Stimulated activated CD4-positive, alpha-beta T cell treated with anti-CD3 and anti-CD28 coated beads, Interleukin-15, amount 100 ng/mL, for 48 hours (primary cell): ENCODE results near the gene MYADM.
"Not testable (repeated sequence)": the region's sequence is repeated elsewhere in the genome, so short reads cannot be mapped to it uniquely, and the experiment has no call there.

Experiments used
- DNase-seq, 2 donors: peaks; one replicate each; pipeline ENCODE4 v3.0.0-alpha.2; 2020; ENCODE audit warnings: low read depth in 2 of 2

MYADM gene, protein sequence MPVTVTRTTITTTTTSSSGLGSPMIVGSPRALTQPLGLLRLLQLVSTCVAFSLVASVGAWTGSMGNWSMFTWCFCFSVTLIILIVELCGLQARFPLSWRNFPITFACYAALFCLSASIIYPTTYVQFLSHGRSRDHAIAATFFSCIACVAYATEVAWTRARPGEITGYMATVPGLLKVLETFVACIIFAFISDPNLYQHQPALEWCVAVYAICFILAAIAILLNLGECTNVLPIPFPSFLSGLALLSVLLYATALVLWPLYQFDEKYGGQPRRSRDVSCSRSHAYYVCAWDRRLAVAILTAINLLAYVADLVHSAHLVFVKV

GRCh38 chr19:53867225-53868090 is at the start of gene MYADM:
TSS of gene MYADM (plus strand) at chr19:53867883. CDS start at chr19:53873530, 5,647 bp downstream.
- DNase-seq = peak; percentile 97 to 99

- no peak for DNase-seq
Observed at GRCh38 chr19:53818756-53819155, 48.9 kb upstream of the MYADM start.

DNA sequence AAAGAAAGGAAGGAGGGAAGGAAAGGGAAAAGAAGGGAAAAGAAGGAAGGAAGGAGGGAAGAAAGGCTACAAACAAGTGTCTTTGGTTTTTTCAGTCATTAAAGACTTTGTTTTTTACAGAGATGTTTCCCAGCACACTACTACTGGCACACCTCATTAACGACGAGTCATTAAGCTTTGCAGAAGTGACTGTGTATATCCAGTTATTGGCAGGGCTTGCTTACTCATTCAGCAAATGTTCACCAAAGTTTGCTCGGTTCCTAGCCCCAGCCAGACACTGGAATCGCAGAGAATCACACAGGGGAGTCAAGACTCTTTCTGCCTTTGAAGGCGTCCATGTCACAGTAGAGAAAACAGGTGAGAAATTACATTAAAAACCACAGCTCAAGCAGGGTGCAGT is 47.8 kb upstream of the MYADM start:
- no peak for DNase-seq

GRCh38 chr19:53823380-53824120 is 44.1 kb upstream of the MYADM start:
- DNase-seq = no peak

DNA sequence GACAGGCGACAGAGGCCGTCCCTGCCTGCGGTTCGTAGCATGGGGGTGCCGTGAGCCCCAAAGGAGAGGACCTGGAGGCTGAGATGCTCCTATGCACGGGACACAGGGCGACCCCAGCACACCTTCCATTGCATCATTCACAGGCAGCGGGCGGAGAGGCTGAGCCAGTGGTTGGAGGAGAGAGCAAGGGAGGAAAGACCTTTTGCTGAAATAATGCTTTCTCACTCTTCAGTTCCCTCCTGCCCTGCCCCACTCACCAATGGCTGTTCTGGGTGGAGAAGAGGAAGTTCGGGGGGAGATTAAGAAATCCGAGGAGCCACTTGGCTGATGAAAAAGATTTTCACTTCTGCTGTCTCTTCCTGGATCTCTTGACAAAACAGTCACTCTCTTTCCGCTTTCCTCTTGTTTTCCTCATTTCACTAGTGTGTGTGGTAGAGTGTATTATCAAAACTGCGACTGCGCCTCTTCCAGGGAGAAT is 43.5 kb upstream of the MYADM start, which contains the start of gene NLRP12:
TSS of gene NLRP12 (minus strand) at position 181 of the 478 bp plus-strand sequence. CDS start at position 41, 140 bp downstream.
- DNase-seq = no peak

DNA sequence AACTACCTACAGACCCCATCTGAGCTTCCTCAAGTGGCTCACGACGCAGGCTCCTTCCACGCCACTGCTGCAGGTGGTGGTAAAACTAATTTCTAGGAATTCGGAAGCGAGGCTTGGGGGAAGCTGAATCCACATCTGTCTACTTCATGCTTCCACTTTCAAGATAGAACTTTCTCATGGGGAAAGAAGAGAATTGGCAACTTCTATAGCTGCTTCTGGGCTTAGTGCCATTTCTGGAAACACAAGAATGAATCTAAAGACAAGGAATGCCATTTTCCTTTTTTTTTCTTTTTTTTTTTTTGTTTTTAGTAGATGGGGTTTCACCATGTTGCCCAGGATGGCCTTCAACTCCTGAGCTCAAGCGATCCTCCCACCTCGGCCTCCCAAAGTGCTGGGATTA is 40.8 kb upstream of the MYADM start:
- DNase-seq = no peak

DNA sequence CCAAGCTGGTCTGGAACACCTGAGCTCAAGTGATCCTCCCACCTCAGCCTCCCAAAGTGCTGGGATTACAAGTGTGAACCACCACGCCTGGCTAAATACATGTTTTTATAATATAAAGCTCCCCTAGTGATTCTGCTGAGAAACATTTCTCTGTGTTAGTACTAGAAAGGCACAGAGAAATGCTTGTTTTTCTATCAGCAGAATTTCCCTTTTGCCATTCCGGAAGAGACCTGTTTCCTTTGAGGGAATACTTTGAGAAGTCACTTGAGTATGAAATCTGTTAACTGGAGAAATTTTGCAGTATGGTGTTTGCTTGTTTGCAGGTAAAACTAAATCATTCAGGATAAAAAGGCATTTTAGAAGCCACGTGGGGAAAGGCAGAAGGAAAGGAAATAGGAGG is 39.2 kb upstream of the MYADM start:
- no peak for DNase-seq

- DNase-seq = not testable (repeated sequence)
Observed at GRCh38 chr19:53832861-53833260, 34.8 kb upstream of the MYADM start.

DNA sequence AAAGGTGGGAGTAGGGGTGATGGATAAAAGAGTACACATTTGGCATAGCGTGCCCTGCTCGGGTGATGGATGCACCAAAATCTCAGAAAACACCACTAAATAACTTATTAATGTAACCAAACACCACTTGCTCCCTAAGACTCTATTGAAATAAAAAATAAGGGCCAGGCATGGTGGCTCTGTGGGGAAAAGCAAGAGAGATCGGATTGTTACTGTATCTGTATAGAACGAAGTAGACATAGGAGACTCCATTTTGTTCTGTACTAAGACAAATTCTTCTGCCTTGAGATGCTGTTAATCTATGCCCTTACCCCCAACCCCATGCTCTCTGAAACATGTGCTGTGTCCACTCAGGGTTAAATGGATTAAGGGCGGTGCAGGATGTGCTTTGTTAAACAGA is 29.2 kb upstream of the MYADM start:
- DNase-seq = not testable (repeated sequence)

DNA sequence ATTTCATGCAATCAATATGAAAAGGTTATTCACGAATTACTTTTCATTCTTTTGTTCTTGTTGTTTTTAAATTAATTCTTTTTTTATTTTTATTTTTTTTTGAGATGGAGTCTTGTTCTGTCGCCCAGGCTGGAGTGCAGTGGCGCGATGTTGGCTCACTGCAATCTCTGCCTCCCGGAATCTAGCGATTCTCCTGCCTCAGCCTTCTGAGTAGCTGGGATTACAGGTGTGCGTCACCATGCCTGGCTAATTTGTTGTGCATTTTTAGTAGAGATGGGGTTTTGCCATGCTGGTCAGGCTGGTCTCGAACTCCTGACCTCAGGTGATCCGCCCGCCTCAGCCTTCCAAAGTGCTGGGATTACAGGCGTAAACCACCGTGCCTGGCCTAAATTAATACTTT is 27.4 kb upstream of the MYADM start:
- DNase-seq = not testable (repeated sequence)

DNA sequence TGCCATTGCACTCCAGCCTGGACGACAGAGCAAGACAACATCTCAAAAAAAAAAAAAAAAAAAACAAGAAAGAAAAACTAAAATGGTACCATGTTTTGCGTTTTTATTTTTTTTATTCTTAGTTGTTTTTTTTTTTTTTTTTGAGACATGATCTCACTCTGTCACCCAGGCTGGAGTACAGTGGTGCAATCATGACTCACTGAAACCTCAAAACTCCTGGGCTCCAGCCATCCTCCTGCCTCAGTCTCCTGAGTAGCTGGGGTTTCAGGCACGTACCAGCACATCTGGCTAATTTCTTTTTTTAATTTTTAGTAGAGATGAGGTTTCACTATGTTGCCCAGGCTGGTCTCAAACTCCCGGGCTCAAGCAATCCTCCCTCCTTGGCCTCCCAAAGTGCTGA is 26.8 kb upstream of the MYADM start:
- DNase-seq = not testable (repeated sequence)

DNA sequence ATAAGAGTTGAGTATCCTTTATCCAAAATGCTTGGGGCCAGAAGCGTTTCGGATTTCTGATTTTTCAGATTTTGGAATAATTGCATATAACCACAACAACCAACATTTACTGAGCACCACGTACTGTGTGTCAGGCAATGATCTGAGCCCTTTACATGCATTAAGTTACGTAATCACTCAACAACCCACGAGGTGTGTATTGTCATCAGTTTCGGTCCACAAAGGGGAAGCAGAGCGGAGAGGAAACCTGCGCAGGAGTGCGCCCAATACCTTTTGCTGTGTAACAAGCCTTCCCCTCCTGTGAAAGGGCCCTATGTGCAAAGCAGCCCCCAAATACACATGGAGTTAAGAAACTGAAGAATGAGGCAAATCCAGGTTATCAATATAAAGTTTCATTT is 22.8 kb upstream of the MYADM start:
- no peak for DNase-seq

GRCh38 chr19:53847555-53847954 is 20.1 kb upstream of the MYADM start:
- DNase-seq = no peak

GRCh38 chr19:53849237-53849676 is 18.4 kb upstream of the MYADM start:
- DNase-seq = no peak

DNA sequence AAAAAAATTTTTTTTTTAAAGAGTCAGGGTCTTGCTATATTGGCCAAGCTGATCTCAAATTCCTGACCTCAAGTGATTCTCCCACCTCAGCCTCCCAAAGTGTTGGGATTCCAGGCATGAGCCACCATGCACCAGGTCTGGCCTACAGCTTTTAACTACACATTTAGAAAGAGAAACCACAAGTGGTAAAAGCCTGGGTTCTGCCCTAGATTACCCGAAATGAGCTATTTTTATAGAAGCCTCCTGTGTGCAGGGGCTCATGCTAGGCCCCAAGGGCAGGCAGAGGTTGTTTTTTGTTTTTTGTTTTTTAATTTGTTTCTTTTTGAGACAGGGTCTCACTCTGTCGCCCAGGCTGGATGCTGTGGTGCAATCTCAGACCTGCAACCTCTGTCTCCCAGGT is 14.0 kb upstream of the MYADM start:
- DNase-seq = no peak

DNA sequence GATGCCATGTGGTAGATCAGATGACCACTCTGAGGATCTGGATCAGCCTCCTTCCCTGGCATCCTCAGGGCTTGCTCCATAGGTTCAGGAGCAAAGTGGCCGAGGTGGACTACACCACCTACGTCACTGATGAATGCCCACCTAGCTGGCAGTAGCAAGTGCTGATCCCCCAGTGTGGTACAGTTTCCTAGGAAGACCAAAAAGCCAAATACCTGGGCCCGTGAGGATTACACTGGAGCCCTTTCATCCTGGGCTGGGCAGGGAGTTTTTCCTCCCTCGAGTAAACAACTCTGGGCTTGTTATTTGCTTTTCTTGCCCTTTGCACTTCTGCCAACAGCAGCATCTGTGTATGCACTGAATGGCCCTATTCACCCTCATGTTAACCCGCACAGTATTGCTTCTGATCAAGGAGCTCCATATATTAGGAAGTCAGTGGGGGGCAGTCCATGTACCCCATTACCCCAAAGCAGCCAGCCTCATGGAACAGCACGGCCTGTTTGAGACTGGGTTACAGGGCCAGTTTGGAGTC is 3.3 kb upstream of the MYADM start:
- DNase-seq = no peak

GRCh38 chr19:53865523-53865917 is 2.2 kb upstream of the MYADM start:
- DNase-seq = no peak

DNA sequence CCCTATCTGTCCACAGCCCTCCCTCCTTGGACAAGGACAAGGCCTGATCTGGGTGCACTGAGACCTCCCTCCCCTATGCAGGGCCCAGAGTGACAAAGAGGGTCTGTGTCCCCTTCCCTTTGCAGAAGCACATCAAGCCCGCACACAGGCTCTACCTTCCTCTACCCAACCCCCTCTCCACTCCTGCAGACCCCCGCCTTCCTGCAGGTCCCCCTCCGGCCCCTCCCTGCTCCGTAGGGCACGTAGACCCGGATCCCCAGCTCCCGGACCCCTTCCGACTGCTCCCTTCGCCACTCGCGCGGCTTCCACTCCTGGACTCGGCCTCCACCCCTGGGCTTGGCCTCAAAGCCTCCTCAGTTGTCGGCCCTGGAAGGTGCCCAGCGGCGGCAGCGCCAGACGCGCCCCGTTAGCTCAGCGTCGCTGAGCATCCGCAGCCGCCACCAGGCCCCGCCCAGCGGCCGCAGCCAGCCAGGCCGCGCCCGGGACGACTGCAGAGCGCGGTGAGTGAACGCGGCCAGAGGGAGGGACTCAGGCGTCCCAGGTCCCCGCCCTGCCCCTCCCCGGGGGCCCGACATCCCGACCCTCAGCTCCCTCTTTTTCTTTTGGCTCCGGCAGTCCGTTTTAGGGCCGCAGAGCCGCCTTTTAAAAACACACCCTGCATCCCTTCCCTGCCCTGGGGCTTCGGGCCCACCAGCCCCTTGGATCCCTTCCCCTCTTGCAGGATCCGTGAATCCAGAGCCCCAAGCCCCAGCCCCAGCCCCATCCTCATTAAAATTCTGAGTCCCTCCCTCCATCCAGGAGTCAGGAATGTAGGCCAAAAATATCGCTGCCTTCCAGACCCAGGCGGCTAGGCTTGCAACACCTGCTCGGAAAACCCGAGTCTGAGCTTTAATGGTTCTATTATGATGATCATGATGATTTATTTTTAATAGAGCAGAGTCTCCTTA is 1.5 kb upstream of the MYADM start:
- peak in 1 of 2 donors; percentile 50 for DNase-seq

DNA sequence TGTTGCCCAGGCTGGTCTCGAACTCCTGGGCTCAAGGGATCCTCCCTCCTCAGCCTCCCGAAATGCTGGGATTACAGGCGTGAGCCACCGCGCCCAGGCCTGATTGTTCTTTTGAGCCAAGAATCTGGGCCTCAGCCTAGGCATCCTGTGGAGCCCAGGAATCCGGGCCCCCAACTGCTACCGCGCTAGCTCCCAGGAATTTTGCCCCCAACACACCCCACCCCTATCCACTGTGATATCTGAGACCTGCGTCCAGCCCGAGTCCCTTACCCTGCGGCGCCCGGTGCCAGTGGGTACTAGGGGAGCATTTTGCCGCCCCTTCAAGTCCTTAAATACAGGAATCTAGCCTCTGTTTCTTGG is 838 bp upstream of the MYADM start:
- DNase-seq = no peak

DNA sequence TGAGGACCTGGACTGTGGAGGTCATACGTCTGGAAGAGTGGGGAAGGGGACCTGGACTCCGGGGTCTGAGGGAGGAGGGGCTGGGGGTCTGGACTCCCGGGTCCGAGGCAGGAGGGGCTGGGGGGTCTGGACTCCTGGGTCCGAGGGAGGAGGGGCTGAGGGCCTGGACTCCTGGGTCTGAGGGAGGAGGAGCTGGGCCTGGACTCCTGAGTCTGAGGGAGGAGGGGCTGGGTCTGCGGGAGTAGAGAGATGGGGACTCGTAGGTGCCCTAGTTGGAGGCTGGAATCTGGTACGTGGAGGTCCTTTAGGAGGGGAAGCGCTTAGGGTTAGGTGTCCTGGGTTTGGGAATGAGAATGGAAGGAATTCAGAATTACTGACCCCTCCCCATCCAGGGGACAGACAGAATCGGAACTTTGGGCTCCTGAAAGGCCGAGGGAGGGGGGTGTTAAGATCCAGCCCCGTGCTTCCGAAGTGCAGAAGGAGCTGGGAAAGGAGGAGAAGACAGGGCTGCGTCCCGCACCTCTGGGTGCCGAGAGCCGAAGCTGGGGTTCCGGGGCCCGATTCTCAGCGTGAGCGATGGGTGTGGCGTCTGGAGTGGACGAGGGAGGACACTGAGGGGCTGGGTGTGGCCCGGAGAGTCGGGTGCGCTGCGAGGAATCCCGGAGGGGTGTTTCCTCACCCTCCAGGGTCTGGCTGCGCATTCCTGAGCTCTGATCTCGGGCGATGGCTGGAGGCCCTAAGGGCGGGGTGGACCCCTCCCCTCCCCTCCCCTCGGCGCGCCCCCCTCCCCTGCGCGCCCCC is 608 bp downstream of the MYADM start:
- DNase-seq = no peak
